HT1080 (cell line): ENCODE measurements around the gene LGR4. TPM values are rescaled to one million over a fixed set of nuclear protein-coding genes. Genes with fewer than 3 reads are reported as not detected.
A peak's percentile ranks its signal among the peaks of the same experiment; 100 is the strongest.

Source experiments
- DNase-seq: peaks from one replicate; pipeline ENCODE4 v3.0.0-alpha.2; 2015; ENCODE audit warnings: low read depth
- total RNA-seq: library from RNA; depleted of rRNA; stranded (reverse); fragments of >200 nt; shearing (Covaris generic); gene quantifications from 2 replicates; pipeline ENCODE4 v1.2.3, GENCODE V29; 2014

Gene LGR4
- total RNA-seq, 1 experiment from 2014 or later = 9.0 TPM

DNA sequence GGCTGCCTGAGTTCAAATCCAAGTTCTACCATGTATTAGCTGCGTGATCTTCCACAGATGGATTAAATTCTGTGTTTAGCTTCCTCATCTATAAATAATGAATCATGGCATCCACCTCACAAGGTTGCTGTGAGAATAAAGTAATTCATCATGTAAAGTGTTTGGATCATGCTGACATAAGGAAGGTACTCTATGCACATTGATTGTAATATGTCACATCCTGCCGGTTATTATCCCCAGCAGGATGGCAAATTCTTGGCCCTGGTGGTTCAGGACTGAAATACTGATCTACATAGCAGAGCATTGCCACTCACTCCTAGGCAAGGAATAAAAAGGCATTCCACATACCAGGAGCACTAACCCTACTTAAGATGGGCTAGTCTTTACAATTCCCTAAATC lies 40.8 kb downstream of the LGR4 start:
- DNase-seq = no peak

DNA sequence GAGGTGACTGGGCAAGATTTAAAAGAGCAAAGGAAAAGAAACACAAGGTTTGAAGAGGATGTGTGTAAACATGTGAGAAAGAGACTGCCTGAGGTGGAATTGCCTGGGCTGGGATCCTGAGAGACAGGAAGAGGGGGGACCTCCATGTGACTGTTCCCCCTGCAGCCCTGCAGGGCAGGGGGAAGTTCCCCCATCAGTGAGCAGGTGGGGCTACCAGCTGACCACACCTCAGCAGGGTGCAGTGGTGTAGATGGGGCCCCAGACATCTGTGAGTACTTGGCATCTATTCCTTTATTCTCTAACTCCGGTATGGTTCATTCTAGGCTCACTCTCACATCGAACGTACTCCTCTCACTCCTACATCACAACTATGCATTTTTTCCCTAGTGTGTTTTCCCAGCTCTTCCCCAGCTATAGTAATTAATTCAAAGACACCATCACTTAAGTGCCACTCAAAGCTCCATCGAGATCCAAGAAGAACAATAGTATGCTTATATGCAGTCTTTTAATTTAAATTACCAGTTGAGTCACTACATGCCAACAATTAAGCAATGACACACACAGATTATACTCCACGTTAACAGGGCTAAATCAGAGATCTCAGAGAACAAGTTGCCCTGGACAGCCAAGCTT lies 42.7 kb downstream of the LGR4 start:
- DNase-seq = peak; percentile 18

DNA sequence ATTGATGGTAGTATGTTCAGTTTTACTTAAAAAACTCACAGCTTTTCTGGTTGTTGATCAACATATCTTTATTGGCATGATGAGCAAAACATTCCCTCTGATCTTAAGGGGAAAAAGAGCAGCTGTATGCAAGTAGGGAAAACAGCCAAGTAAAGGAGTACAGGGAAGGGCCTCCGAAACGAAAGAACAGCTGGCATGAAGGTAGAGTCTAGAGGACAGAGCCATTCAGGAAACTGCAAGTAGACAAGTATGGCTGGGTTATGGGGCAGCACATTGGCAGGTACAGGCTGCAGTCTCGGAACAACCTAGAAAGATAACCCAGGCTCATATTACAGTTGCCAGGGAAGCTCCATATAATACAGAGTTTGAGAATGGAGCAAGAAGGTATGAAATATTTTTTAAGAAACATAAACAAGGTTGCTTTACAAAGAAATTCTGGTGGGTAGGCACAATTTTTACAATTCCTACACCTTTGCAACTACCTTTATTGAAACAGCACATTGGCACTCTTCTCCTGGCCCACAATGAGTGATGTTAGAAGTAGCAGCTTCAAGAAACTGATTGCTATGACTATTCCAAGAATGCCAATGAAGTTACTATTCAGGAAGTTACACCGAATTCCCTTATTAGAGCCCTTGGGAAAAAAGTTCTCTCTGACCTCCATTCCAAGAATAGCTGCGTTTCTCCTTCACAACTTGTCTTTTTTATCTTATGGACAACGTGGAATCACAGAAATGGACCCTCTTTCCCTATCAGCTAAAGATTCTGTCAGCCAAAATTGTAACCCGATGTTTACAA lies 45.2 kb downstream of the LGR4 start:
- peak; percentile 30 for DNase-seq

DNA sequence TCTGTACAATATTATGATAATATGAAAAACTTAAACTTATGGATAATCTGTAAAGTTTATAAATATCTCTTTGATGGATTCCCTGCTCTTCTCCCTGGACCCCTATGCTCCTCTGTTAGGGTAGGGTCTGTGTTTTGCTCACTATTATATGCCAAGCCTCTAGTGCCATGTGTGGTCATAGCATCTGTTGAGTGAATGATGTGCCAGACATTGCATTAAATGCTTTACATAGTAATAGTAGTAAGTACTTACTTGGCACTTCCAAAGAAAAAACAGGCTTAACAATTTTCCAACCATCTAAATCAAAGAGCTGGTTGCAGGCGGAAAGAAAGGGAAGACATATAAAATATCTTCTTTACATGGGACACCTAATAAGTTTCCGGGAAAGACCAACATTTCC lies 46.8 kb downstream of the LGR4 start:
- no peak for DNase-seq

DNA sequence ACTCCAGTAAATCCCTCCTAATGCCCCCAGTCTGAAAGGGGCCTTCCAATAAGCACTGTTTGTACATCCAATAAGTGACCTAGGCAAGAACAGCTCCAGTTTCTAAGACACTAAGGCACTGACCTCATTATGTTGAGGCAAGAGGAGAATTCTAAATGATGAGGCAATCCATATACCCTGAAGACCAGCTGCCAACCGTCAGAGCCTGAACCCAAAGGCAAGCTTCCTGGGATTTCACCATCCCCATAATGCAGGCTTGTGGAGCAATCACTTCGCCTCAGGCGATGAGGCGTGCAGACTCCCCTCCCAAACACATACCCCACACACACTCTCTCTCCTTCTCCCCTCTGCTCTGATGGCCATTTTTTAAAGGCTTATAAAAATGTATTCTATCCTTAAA lies 49.5 kb downstream of the LGR4 start:
- DNase-seq = no peak

DNA sequence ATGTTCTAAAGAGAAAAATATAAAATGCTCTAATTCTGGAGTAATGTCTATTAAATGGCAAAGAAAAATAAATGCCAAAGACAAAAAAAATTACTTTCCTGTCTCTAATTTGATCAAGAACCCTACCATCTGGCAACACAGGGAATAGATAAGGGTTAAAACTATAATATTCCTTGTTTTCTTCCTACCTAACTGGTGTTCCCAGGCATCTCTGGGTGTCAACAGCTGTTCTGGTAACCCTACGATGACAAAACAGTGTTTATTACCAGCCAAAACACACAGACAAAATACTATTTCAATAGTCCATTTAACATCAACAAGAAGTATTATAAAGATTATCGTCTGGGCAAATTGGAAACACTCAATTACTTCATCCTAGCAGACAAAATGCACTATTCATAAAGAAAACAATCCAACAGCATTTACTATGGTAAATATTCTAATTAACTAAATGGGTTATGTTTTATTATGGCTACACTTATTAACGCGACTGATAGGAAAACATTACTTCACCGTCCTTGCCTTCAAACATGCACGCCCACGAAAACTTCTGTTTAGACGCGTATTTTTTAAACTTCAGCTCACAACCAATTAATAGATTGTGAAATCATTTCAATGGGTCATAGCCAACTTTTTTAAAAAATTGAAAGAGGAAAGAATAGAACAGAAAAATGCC lies 50.6 kb downstream of the LGR4 start:
- DNase-seq = no peak

DNA sequence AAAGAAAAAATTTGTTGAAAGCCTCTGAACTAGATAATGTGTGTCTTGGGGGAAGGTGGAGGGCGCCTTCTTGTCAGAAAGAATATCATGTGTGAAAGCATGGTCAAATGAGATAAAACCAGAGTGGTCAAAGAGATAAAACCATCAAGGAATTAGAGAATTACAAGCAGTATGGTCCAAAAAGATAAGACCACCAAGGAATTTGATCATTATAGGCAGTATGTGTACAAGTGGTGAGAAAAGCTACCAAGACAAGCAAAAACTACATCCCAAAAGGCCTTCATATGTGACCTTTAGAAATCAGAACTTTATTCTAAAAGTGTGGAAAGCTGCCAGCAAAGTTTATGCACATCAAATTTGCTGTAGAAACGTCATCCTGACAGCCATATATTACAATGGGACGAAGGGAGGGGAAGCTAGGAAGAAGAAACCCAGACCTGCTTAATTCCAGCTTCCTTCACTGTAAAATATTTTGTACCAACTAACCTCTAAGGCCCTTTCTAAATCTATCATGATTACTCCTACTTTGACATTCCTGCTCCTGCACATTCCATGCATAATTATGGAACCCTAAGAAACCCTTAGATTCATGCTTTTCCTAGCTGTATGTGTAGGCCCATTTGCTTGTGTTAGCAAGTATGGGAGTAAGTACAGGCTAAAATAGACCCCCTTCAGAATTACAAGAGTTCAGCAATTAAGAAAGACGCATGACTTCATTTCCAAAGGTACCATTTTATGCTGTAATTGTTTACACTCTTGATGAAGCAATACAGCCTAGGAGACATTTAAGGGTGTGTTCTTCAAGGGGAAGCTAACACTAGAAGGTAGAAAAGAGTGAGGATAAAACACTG lies 51.6 kb downstream of the LGR4 start:
- no peak for DNase-seq

DNA sequence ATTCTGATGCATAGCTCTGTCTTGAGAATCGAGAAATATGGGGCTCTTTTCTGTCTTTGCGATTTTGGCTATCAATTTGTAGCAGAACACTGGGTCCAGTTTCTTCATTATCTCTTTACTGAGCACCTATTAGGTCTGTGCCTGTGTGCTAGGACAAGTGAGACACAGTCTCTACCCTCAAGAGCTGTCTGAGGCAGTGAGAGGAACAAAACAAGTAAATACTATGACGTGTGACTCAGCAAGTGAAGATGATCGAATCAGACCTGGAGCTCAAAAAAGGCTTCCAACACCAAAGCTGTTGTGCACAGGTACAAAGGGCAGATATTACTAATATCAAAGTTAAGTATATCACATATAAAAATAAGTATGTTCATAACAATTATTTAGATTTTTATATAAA lies 52.4 kb downstream of the LGR4 start:
- no peak for DNase-seq

DNA sequence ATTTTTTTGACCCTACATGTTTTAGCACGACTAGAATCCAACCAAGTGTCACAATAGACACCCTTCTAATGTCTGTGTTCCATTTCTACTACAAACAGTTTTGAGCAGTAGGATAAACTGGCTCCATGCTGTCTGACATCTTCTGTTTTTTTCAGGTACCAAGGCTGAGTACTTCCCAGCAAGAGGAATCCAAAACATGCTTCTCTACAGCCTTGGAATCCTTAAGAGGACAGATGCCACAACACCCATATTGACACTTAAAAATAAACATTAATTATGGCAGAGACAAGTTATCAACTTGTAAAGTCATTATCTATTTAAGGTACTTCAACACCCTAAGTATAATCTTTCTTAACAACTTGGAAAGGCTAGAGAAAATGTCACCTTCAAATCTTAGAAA lies 54.2 kb downstream of the LGR4 start:
- DNase-seq = no peak

DNA sequence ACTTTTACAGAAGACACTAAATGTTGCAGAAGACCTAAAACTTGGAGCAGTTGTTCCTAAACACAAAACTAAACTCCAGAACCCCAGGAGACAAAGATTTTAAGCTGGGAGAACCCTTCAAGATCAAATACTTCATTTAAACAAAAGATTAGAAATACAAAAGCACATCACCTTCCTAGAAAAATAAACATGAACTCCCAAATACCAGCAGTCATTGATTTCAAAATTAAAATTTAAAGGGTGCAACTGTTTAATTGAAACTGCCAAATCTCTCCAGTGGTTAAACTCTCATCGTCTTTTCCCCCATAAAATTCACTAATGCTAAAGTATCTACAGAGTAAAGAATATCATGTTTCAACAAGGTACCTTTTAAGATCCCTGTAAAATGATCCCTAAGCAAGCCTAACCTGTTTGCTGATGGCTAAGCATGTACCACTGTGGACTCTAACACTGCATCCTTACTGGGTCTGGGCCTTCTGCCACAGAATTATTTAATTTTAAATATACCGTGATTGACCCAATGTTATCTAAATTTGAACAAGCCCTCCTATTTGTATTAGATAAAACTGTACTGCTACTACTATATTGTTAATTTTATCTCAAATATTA lies 55.9 kb downstream of the LGR4 start:
- DNase-seq = no peak

DNA sequence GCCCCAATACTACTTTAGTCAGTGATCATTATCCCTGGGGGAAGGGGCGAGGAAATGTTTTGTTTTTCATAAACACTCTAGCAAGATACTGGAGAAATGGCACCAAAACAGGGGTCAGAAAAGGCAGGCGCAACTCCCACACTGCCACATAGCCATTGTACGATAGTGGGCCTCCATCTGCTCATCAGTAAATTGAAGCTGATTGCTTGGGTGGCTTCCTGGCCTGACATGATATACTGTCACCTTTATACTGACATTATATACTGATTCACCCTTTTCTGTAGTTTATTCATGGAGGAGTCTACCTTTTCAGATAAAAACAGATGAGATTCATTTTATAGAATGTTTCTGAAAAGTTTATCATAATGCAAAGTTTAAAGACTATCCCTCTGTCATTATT lies 57.9 kb downstream of the LGR4 start:
- DNase-seq = no peak

DNA sequence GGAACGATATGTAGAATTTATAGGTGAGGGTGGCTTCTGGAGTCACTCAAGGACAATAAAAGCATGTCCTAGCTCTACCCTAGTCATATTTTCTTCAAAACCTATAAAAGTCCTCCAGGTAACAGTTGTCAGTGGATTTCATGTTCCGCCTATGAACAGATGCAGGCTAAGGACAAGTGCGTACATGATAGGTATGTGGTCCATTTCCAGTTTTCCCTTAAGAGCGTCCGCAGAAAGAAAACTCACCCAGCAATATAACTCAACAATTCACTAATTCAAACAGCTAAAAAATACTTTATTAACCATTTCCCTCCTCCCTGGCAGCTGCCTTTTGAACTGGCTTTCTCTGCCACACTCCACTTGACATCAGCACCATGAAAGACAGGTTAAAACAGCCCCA lies 59.4 kb downstream of the LGR4 start:
- no peak for DNase-seq

DNA sequence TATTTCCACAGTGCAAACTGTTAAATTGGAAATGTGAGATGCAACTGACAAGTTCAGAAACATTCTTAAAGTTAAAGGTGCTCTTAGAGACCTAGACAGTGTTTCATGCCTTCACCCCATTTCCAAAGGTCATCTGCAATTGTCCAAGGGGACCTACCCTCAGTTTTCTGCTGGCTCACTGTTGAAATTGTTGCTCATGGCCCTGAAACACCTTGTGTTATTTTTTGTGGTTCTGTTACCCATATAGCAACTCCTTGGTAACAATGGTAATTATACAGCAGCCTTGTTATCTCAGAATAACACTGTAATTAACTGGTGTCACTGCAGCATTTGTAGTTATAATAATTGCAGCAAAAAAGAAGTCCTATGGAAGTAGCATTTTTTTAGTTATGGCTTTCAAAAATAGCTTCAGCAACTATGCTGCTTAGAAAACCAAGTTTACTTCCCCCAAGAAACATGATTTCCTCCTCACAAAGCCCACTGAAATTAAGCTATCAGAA lies 60.3 kb downstream of the LGR4 start:
- DNase-seq = no peak

DNA sequence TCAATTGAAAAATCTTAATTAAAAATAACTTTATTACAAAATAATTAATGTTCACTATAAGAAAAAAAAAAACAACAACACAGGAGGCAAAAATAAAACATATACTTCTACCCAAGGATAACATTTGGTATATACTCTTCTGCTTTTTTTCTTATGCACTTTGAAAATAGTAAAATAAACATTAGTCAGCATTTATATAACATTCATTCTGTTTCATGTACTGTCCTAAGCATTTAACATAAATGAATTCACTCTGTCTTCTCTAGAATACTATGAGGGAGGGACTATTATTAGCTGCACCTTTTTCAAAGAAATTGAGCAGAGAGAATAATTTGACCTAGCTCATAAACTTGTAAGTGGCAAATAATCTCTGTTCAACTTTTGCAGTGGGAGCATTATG lies 61.3 kb downstream of the LGR4 start:
- no peak for DNase-seq

DNA sequence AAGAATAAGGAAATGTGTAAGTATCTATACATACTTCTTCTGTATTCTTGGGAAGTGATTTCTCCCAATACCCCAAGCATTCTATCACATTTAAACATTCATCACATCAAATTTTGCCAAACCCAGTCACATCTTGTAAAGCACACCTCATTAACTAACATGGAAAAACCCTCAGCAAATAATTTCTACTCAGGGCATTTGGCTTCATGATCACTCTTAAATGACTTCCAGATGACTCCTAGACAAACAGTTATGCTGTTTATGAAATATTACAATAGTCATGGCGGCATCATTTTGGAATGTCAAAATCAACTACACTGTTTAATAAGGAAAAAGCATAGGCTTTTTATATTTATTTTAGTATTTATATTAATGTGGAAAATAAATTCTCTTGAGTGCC lies 62.3 kb downstream of the LGR4 start:
- DNase-seq = no peak

DNA sequence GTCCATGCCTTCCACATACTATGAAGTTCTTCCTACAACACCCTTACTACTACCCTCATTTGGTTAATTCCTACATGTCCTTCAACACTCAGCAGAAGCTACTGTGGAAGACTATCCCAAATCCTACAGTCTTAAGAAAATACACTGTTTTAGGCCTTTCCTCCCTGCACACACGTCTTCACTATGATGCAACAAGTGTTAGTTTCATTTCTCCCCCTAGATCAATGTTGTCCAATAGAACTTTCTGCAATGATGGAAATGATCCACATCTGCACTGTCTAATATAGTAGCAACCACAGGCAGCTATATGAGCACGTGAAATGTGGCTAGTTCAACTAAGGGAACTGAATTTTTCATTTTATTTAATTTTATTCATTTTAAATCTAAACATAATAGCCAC lies 62.8 kb downstream of the LGR4 start:
- DNase-seq = no peak

DNA sequence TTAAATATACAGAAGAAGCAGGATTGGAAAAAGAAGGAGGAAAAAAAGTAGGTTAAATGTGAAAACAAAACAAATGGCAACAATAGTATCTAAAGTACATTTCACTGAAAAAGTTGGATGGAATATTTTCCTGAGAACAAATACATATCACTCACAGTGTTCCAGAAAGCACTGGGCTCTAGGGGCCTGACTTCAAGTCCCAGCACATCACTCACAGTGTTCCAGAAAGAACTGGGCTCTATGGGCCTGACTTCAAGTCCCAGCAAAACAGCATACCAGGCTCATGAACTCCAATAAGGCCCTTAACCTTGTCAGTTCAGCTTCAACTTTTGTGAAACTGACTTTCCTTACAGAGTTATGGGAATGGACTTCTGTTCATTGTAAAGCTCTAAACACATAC lies 63.5 kb downstream of the LGR4 start:
- DNase-seq = no peak

DNA sequence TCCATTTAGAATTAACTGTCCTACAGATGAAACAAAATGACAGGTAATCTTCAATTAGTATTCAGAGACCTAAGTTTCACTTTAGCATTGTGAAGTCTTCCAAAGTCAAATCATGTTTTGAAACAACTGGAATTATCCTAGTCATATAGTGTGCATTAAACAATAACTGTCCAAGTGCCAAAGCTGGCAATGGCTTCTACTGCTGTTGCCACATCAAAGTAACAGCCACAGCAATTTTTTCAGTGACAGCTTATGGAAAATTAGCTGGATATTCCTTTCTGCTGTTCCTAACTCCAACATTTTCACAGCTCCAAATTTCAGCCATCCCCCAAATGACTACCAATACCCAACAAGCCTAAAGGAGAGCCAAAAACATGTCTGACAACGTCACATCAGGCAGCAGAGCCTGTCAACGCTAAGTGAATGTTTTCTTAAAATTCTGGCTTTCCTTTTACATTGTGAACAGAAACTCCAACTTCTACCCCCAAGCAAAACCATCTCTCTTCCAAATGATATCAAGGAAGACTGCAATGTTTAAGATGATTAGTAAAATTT lies 64.3 kb downstream of the LGR4 start:
- no peak for DNase-seq

DNA sequence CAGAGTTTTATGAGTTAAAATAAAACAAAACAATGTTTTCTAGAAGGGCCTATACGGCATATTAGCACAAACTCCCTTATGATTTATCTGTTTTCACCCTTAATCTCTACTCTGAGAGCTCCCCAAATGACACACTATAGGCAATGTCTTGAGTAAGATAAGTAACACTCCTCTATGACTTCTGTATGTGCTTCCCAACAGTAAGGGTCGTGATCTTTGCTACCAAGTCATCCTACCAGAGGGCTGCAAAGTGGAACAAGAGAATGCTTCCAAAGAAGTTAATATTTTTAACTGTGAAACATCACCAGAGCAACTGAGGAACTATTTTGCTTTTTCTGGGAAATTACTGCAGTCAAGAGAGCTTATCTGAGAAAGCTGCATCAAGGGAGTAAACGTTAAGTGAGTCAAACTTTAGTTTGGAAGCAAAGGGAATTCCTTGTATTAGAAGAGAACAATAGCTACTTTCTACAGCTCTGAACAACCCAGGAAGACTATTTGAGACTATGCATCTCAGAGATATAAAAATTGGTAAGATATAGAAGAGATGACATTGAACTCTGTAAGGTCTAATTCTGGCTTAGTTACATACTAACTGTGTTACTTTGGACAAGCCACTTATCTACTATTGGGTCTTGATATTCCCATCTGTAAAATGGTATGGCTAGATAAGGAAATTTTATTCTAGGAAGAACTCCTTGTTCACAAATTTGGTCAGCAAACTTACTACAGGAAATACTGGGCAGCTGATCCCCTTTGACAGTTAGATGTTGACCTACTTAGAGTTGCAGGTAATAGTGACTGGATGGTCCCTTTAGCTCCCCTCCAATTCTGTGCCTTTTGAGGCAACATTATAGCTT lies 65.9 kb downstream of the LGR4 start:
- no peak for DNase-seq

DNA sequence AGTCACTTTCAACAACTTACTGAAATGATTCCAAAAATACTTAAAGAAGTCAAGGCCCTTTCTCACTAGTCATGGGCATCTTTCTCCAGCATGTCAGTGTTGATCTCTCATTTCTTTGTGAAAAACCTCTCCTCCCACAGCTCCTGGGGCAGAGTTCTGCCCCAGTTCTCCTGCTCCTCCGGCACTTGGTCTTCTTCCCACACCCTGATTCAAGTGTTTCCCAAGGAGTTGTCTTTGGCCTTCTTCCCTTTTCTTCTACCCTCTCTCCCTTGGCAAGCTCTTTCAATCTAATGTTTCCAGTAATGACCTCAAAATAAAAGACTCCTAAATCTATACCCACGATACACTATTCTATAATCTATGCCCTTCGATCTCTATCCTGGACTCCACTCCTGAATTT lies 67.5 kb downstream of the LGR4 start:
- DNase-seq = no peak
